ENCODE measurements around the gene LTBP1.

LTBP1 gene

GRCh38 chr2:33302348-33302747, 355.6 kb downstream of the LTBP1 start:
- TF ChIP-seq CTCF (IDR thresholded peaks at IDR 0.05; ENCODE audit: low read depth, low read length), result no peak
- no peak for DNase-seq (ENCODE audit: extremely low read depth, low read depth)

GRCh38 chr2:33304032-33304864, 357.5 kb downstream of the LTBP1 start:
- no peak for DNase-seq (ENCODE audit: extremely low read depth, low read depth)
- TF ChIP-seq CTCF (IDR thresholded peaks at IDR 0.05; ENCODE audit: low read depth, low read length), result no peak

- DNase-seq (ENCODE audit: extremely low read depth, low read depth), result no peak
- no peak for TF ChIP-seq CTCF (IDR thresholded peaks at IDR 0.05; ENCODE audit: low read depth, low read length)
These were observed 361.0 kb downstream of the LTBP1 start for GRCh38 chr2:33307659-33308270.

- TF ChIP-seq CTCF (IDR thresholded peaks at IDR 0.05; ENCODE audit: low read depth, low read length), result no peak
- DNase-seq (ENCODE audit: extremely low read depth, low read depth), result no peak
These were observed 365.6 kb downstream of the LTBP1 start for GRCh38 chr2:33312355-33312754.

GRCh38 chr2:33313039-33313438, 366.3 kb downstream of the LTBP1 start:
- no peak for DNase-seq (ENCODE audit: extremely low read depth, low read depth)
- no peak for TF ChIP-seq CTCF (IDR thresholded peaks at IDR 0.05; ENCODE audit: low read depth, low read length)

GRCh38 chr2:33314541-33314940, 367.8 kb downstream of the LTBP1 start:
- no peak for TF ChIP-seq CTCF (IDR thresholded peaks at IDR 0.05; ENCODE audit: low read depth, low read length)
- DNase-seq (ENCODE audit: extremely low read depth, low read depth), result no peak

GRCh38 chr2:33316328-33316727, 369.6 kb downstream of the LTBP1 start:
- TF ChIP-seq CTCF (IDR thresholded peaks at IDR 0.05; ENCODE audit: low read depth, low read length), result no peak
- DNase-seq (ENCODE audit: extremely low read depth, low read depth), result no peak
